GM19455 (cell line): Measurements from ENCODE around the gene RAB5A.
"Not testable (repeated sequence)": the region's sequence is repeated elsewhere in the genome, so short reads cannot be mapped to it uniquely, and the experiment has no call there.

Experiments
- ATAC-seq: cut with Tn5 transposase; IDR thresholded peaks from one replicate; pipeline ENCODE4 v1.9.1; 2021; ENCODE audit not compliant: unreplicated experiment

The RAB5A gene

DNA sequence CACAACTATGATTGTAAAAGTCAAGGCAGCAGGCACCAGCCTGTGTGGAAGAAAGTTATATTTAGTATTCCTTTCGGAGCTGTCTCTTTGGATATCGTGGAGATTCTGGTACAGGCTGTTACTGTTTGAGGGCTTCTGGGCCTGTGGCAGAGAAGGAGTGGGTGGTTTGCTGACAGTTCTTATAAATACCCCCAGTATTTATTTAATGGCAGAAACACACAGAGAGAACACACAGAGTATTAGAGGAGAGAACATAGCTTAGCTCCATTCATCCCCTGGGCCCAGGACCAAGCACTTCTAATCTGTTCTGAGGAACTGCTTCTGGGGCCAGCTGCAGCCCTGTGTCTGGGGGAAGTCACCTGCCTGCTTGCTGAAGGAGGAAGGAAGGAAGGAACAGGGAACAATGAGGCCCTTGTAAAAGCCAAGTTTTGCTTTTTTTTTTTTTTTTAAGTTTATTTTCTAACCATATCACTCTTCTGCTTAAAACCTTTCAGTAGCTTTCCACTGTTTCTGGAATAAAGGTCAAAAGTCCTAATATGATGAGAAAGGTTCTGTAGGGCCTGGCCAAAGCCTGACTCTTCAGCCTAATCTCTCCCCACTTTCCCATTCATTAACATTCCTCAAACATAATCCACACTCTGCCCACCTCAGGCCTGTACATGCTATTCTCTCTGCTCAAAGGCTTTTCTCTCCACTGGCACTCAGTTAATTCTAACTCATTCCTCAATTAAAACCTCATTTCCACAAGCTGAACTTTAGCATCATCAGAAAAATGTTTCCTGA, 76.9 kb downstream of the RAB5A start:
- no peak for ATAC-seq

DNA sequence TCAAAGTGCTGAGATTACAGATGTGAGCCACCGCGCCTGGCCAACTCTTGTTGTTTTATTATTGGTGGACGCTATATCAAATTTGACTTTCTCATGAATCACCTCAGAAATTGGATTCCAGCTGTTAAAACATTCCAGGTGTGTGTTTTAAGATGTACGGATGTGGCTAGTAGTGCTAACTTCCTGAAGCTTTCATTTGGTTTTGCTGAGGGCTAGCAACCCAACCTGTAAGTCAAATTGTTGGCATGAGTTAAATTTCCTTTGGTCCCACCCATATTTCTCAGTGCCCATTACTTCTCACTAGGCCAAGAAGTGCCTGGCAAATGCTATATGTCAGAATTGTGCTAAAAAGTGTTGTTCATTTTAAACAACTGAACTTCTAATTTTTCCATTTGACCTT, 80.2 kb downstream of the RAB5A start:
- ATAC-seq = no peak

DNA sequence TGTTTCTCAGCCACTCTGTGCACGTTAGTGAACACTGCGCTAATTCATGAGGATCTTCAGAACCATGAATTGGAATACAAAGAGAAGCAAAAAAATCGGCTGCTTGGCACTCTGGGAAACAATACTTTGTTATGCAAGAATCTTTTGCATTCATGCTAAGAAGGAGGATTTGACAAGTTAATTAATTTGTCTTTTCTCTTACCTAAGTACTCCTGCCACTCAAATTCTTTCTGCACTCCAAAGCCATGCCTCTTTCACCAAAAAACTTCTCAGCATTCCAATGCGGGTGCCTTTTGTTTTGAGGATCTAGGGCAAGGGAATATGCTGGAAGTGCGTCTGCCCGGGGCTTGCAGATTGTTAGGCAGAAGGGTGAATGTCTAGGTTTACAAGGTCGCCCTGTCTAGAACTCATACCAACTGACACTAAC, 82.0 kb downstream of the RAB5A start:
- no peak for ATAC-seq

DNA sequence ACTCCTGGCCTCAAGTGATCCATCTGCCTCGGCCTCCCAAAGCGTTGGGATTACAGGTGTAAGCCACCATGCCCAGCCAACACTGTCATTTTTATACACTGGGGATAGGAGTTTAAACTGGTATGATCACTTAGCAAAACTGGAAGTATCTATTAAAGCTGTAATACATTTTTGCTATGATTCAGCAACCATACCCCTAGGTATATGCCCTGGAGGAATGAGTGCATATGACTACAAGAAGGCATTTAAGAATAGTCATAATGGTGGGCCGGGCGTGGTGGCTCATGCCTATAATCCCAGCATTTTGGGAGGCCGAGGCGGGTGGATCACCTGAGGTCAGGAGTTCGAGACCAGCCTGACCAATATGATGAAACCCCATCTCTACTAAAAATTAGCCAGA, 85.0 kb downstream of the RAB5A start:
- not testable (repeated sequence) for ATAC-seq
